ENCODE data around the gene HBEGF. TPM values are rescaled to one million over a fixed set of nuclear protein-coding genes. Genes with fewer than 3 reads are reported as not detected.

Gene HBEGF
- total RNA-seq, 2 experiments from 2014 or later: 4.7 to 20.2 TPM

GRCh38 chr5:140292212-140293036 lies 54.0 kb downstream of the HBEGF start:
- TF ChIP-seq EZH2phosphoT487 (IDR thresholded peaks at IDR 0.05; ENCODE audit: borderline replicate concordance, low read depth, low read length): no peak
- TF ChIP-seq CTCF (conservative IDR thresholded peaks at IDR 0.05; ENCODE audit: low read length): no peak
- Histone ChIP-seq H2AFZ (ENCODE audit: low read length) (no peak overlapping the region), H3K27ac (ENCODE audit: low read depth, low read length, poor library complexity, severe bottlenecking) (peak overlapping the region; percentile 10), H3K9me2 (ENCODE audit: insufficient read depth, low read length) (no peaks in the 10 kb centered on the region), H3K79me2 (ENCODE audit: insufficient read depth, low read depth, low read length) (peaks cover 74% of the 10 kb centered on the region), H3K36me3 (ENCODE audit: insufficient read depth, low read length) (peaks cover 26% of the 10 kb centered on the region), H3K4me3 (ENCODE audit: low read depth, low read length, poor library complexity, severe bottlenecking) (no peak overlapping the region), H3K4me2 (ENCODE audit: low read length) (peak overlapping the region; percentile 56), H3K4me1 (ENCODE audit: insufficient read depth, low read length, poor library complexity, severe bottlenecking) (peaks cover 42% of the 10 kb centered on the region), H3K9me3 (ENCODE audit: low read length) (no peaks in the 10 kb centered on the region), H4K20me1 (ENCODE audit: insufficient read depth, low read length) (no peaks in the 10 kb centered on the region)
- BruUV-seq (replicated peaks): no TSS peak
- DNase-seq (ENCODE audit: low spot score): no peak
- ChIA-PET POLR2A (interaction anchor here (0.5 to 2.8 kb wide), 11 partner anchors 9 to 1679 kb away, joined by 3 to 17 read pairs (median 3); partner anchors contain the start of genes HBEGF and PFDN1), CTCF (ENCODE audit: unreplicated experiment) (interaction anchor here (1.0 kb wide), 1 partner anchor 54 kb away, joined by 4 read pairs; the partner anchor contains the start of gene HBEGF)
- intact Hi-C loops (cut with micrococcal nuclease; ENCODE audit: unreplicated experiment): no loop called here

- Histone ChIP-seq H3K36me3 (ENCODE audit: insufficient read depth, low read length) (0 out of 2 replicates have a peak, but pooled peaks cover 7% of the 10 kb centered on the region), H3K79me2 (ENCODE audit: insufficient read depth, low read depth, low read length) (peaks cover 67% of the 10 kb centered on the region), H2AFZ (ENCODE audit: low read length) (no peak overlapping the region), H3K4me2 (ENCODE audit: low read length) (no peak overlapping the region), H3K9me2 (ENCODE audit: insufficient read depth, low read length) (no peaks in the 10 kb centered on the region), H3K4me1 (ENCODE audit: insufficient read depth, low read length, poor library complexity, severe bottlenecking) (peaks cover 55% of the 10 kb centered on the region), H3K4me3 (ENCODE audit: low read depth, low read length, poor library complexity, severe bottlenecking) (no peak overlapping the region), H4K20me1 (ENCODE audit: insufficient read depth, low read length) (no peaks in the 10 kb centered on the region), H3K9me3 (ENCODE audit: low read length) (no peaks in the 10 kb centered on the region), H3K27ac (ENCODE audit: low read depth, low read length, poor library complexity, severe bottlenecking) (no peak overlapping the region)
- DNase-seq (ENCODE audit: low spot score): no peak
- intact Hi-C loops (cut with micrococcal nuclease; ENCODE audit: unreplicated experiment): no loop called here
- TF ChIP-seq EZH2phosphoT487 (IDR thresholded peaks at IDR 0.05; ENCODE audit: borderline replicate concordance, low read depth, low read length) (no peak), CTCF (conservative IDR thresholded peaks at IDR 0.05; ENCODE audit: low read length) (no peak)
- ChIA-PET POLR2A (interaction anchor here (0.5 to 2.6 kb wide), 6 partner anchors 20 to 398 kb away, joined by 3 to 14 read pairs (median 4); no protein-coding TSS in a partner anchor), CTCF (ENCODE audit: unreplicated experiment) (interaction anchor here (2.5 kb wide), 1 partner anchor 58 kb away, joined by 11 read pairs; the partner anchor contains the start of gene HBEGF)
- no TSS peak for BruUV-seq (replicated peaks)
Observed at GRCh38 chr5:140287801-140288521, 58.4 kb downstream of the HBEGF start.
